Testis (tissue), 3 donors: ENCODE measurements around the gene DAP. TPM values are rescaled to one million over a fixed set of nuclear protein-coding genes. Genes with fewer than 3 reads are reported as not detected.
"Not testable (repeated sequence)": the region's sequence is repeated elsewhere in the genome, so short reads cannot be mapped to it uniquely, and the experiment has no call there.

Experiments used
- DNase-seq: peaks from one replicate; pipeline ENCODE4 v3.0.0-alpha.2; 2019
- H3K27ac ChIP-seq, 2 donors: fragments of 200-600 bp; sonication (generic); one replicate each; pipeline ENCODE4 v1.5.1; 2019
- H3K27me3 ChIP-seq: fragments of 200-600 bp; sonication (generic); one replicate; pipeline ENCODE4 v1.5.1; 2019
- H3K36me3 ChIP-seq: fragments of 200-600 bp; sonication (generic); one replicate; pipeline ENCODE4 v1.5.1; 2017; ENCODE audit warnings: low read depth; ENCODE audit errors: missing control alignments
- H3K4me1 ChIP-seq: fragments of 200-600 bp; sonication (generic); one replicate; pipeline ENCODE4 v1.5.1; 2019
- H3K4me3 ChIP-seq, 2 donors: fragments of 200-600 bp; sonication (generic); one replicate each; pipeline ENCODE4 v1.5.1; 2017 to 2019
- H3K9me3 ChIP-seq: fragments of 200-600 bp; sonication (generic); one replicate; pipeline ENCODE4 v1.5.1; 2017
- CTCF ChIP-seq, 3 experiments: fragments of 450-650 bp in 2 of 3; fragments of 200-600 bp in 1 of 3; sonication (generic) in 1 of 3; IDR thresholded peaks; one replicate each; pipeline ENCODE4 v1.5.1; 2016 to 2019; ENCODE audit warnings: antibody characterized with exemption in 3 of 3, mild to moderate bottlenecking in 2 of 3, moderate library complexity in 1 of 3
- POLR2A ChIP-seq: fragments of 450-650 bp; IDR thresholded peaks from one replicate; pipeline ENCODE4 v1.6.1; 2017; ENCODE audit warnings: antibody characterized with exemption, mild to moderate bottlenecking, moderate library complexity
- WGBS, 2 donors: methylation state at CpG; one replicate each; pipeline ENCODE4 v1.1.5; 2018; 5-methylcytosine and 5-hydroxymethylcytosine counted together
- intact Hi-C: fragments of 100-400 bp; cut with DNase I; formaldehyde crosslinking; loops from one replicate; pipeline ENCODE4 v1.15.1; 2023; ENCODE audit warnings: low total_unique reads
- polyA plus RNA-seq: library from polyadenylated mRNA; stranded (reverse); fragments of 350-450 nt; fragmentation: Illumina TruSeq; extraction: RNeasy Lipid Tissue Mini Kit (QIAGEN cat#74804); gene quantifications from one replicate; pipeline ENCODE4 v1.2.3, GENCODE V29; 2014; ENCODE audit warnings: low read depth, low replicate concordance; ENCODE audit not compliant: insufficient read depth
- total RNA-seq, 2 donors: library from RNA; depleted of rRNA; stranded (reverse); fragments of >200 nt; gene quantifications; one replicate each; pipeline ENCODE4 v1.2.3, GENCODE V29; 2016

The DAP gene
- total and polyA plus RNA-seq, 3 donors from 2014 or later, result 46.3 to 92.2 (median 48.1) TPM

DNA sequence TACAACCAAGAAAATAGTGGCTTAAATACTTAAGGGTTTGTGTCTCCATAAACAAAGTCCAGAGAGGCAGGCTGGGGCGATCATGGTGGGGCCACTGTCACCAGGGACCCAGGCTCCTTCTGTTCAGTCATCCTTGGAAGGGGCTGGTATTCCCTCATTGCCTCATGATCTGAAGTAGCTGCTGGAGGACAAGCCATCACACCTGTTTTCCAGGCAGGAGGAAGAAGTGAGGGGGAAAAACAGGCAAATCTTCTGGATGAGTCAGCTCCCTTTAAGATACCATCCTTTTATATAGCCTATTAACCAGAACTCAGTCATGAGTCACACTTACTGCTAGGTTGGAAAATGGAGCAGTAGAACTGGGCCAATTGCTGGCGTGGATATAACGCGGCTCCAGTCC, 92.3 kb downstream of the DAP start:
- H3K4me3 ChIP-seq, result no peak overlapping the region
- TF ChIP-seq POLR2A, result no peak
- no peak for TF ChIP-seq CTCF (IDR thresholded peaks at IDR 0.05)
- WGBS, 2 donors, result 88 to 91% methylated on average over 4 of the region's 4 CpGs

GRCh38 chr5:10667431-10668057, 93.5 kb downstream of the DAP start:
- Histone ChIP-seq H3K27me3 (no peaks in the 10 kb centered on the region), H3K4me1 (peaks cover 3% of the 10 kb centered on the region), H3K9me3 (no peaks in the 10 kb centered on the region), H3K4me3 (no peak overlapping the region), H3K36me3 (no peaks in the 10 kb centered on the region), H3K27ac (no peak overlapping the region)
- TF ChIP-seq POLR2A (no peak), CTCF (IDR thresholded peaks at IDR 0.05) (no peak)
- whole genome bisulfite sequencing, 2 donors, result 79 to 92% methylated on average over 6 of the region's 6 CpGs
- no peak for DNase-seq
- intact Hi-C loops, result no loop called here

More for the DNA sequence above, 92.3 kb downstream of the DAP start:
- H3K27ac ChIP-seq, result no peak overlapping the region
- peaks cover under 1% of the 10 kb centered on the region for H3K4me1 ChIP-seq
- DNase-seq, result no peak
- intact Hi-C loops, result no loop called here
- H3K27me3 ChIP-seq, result no peaks in the 10 kb centered on the region
- no peaks in the 10 kb centered on the region for H3K9me3 ChIP-seq
- no peaks in the 10 kb centered on the region for H3K36me3 ChIP-seq

DNA sequence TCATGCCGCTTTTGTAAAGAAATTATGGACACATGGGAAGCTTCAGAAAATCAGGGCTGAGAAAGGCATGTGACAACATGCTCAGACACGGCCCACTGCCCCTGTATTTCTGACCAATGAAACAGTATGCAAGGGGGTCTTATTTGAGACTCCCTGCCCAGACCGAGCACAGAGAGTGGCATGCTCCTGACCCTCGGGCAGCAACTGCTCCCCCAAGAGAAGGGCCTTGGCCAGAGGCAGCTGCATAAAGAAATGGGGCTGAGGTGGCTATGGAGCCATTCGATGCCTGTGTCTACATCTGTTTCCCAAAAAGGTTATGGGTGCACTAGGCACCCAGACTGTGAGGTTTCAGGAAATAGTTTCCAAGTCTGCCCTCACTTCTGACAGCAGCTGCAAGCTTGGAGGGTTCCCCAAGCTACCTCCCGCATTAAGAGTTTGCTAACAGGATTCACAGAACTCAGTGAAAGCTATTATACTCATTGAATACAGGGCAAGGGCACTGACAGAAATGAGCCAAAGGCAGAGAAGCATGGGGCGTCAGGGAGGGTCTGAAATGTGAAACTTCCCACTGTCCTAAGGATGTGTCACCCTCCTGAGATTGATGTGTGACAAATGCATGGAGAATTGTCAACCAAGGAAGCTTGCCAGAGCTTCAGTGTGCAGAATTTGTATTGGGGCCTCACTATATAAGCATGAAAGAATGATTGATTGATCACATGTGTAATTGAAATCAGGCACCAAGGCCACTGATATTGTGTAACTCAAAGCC, 94.3 kb downstream of the DAP start:
- no peak for DNase-seq
- Histone ChIP-seq H3K4me3 (no peak overlapping the region), H3K4me1 (peaks cover 3% of the 10 kb centered on the region), H3K36me3 (no peaks in the 10 kb centered on the region), H3K27me3 (no peaks in the 10 kb centered on the region), H3K9me3 (no peaks in the 10 kb centered on the region), H3K27ac (no peak overlapping the region)
- 89 to 94% methylated on average over 7 of the region's 7 CpGs for WGBS, 2 donors
- no peak for TF ChIP-seq CTCF (IDR thresholded peaks at IDR 0.05)
- TF ChIP-seq POLR2A, result no peak
- intact Hi-C loops, result no loop called here

DNA sequence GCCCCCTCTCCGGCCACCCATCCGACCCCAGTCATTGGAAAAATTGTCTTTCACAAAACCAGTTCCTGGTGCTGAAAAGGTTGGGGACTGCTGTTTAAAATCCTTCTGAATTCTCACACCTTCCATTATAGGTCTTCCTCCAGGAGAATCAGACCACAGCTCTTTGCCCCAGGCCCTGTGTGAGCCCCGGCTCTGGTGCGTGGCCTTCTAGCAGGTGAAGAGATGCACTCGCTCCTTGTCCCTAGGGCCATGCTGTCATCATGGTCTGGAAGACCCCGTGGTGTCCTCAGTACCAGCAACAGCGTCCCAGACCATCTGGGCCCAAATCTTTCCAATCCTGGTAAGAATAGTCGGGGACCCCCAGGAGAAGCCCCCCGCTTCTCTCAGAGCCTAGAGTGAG, 95.2 kb downstream of the DAP start:
- 95 to 96% methylated on average over 8 to 9 of the region's 9 CpGs for WGBS, 2 donors
- H3K27me3 ChIP-seq, result no peaks in the 10 kb centered on the region

GRCh38 chr5:10664180-10664769, 96.8 kb downstream of the DAP start:
- not testable (repeated sequence) for DNase-seq, H3K27ac ChIP-seq

More for the DNA sequence above, 95.2 kb downstream of the DAP start:
- Histone ChIP-seq H3K9me3 (no peaks in the 10 kb centered on the region), H3K36me3 (no peaks in the 10 kb centered on the region), H3K4me1 (peaks cover 3% of the 10 kb centered on the region), H3K27ac (no peak overlapping the region), H3K4me3 (no peak overlapping the region)
- no peak for DNase-seq
- no peak for TF ChIP-seq CTCF (IDR thresholded peaks at IDR 0.05)
- no peak for TF ChIP-seq POLR2A
- intact Hi-C loops, result no loop called here

More at GRCh38 chr5:10664180-10664769, 96.8 kb downstream of the DAP start:
- H3K27me3 ChIP-seq, H3K9me3 ChIP-seq, H3K4me1 ChIP-seq, H3K4me3 ChIP-seq, intact Hi-C loops, H3K36me3 ChIP-seq: not testable (repeated sequence)
- 63 to 94% methylated on average over 3 to 6 of the region's 6 CpGs for WGBS, 2 donors
